ENCODE data around the gene SGK1. TPM values are rescaled to one million over a fixed set of nuclear protein-coding genes. Genes with fewer than 3 reads are reported as not detected.
"Not testable (repeated sequence)": the region's sequence is repeated elsewhere in the genome, so short reads cannot be mapped to it uniquely, and the experiment has no call there.

SGK1 gene
- total RNA-seq, 1 donor from 2014 or later, result 560 TPM

DNA sequence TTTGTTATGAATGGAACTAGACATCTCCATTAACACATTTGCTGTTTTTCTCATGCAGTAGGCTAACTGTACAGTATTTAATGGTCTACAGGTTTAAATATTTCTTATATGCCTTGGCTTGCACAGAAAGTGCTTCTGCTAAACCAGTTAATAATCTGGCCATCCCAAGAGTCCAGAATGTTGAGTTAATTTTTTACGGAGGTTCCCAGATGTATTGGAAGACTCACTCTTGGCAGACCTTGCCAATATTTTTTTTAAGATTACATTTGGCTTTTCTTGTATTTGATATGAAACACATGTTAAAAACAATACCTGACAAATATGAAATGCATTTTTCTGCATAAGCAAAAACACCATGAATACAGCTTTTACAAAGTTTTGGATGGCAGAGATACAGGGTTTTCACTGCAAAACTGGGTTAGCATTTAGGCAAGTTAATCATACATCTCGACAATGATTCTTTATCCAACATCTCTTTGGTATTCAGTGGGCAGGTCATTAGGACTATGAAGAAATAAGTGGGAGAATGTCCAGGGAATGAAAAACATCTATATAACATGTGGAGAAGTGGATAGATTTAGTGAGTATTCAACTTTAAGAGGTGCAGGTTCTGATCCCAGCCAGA lies 94.0 kb downstream of the SGK1 start:
- DNase-seq (ENCODE audit: low read depth), result peak; percentile 89

DNA sequence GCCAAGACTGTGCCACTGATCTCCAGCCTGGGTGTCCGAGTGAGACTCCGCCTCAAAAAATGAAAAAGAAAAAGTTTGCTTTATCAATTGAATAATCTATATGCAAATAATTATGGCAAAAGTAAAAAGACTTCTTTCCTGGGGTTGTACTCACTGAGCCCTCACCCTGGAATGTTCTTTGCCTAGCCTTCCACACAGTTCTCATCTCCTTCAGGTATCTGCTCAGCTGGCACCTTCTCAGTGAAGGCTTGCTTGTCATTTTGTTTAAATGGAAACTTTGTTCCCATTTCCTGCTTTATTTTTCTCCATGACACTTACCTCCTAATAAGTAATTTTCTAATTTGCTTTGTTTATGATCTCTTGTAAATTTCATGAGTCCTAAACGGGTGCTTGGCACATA lies 96.7 kb downstream of the SGK1 start:
- no peak for DNase-seq (ENCODE audit: low read depth)

DNA sequence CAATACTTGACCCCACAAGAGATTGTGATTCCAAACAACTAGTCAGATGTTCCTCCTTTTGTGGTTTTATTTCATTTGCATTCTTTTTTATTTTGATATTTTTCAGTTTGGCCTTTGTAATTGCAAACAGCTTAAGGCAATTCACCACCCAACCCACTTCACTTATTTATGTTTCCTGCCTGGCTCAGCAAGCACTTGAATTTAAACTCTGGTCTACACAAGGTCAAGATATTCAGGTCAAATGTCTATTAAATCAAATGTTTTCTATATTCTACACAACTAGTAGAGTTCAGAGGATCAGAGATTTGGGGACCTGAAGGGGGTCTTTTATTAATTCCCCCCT lies 100.1 kb downstream of the SGK1 start:
- DNase-seq (ENCODE audit: low read depth), result no peak

DNA sequence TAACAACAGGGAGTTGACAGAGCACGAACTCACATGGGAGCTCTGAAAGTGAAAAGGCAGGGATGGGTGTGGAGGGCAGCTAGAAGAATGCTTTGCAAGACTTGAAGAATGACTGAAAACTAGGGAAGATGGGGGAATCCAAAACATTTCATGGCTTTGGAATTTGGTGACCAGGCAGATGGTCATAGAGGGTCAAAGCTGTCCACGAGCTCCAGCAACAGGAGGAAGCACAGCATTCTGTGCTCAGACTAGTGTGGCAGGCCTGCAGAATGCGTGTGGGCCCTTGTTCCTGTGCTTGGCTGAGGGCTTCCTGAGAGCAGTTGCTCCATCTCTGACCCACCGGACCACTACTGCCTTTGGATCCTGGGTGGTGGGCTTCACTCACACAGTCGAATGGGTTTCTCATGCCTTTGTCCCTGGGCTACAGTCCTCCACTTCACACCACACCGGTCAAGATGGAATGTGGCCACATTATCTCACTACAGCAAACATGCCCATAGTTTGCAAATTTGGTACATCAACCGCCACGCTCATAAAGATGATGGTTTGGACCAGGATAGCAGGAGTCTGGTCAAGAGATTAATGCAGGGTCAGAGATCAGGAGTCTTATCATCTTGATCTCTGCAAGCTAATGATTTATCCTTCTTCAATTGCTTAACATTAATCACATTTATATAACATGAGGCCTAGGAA lies 100.7 kb downstream of the SGK1 start:
- DNase-seq (ENCODE audit: low read depth), result peak; percentile 22

DNA sequence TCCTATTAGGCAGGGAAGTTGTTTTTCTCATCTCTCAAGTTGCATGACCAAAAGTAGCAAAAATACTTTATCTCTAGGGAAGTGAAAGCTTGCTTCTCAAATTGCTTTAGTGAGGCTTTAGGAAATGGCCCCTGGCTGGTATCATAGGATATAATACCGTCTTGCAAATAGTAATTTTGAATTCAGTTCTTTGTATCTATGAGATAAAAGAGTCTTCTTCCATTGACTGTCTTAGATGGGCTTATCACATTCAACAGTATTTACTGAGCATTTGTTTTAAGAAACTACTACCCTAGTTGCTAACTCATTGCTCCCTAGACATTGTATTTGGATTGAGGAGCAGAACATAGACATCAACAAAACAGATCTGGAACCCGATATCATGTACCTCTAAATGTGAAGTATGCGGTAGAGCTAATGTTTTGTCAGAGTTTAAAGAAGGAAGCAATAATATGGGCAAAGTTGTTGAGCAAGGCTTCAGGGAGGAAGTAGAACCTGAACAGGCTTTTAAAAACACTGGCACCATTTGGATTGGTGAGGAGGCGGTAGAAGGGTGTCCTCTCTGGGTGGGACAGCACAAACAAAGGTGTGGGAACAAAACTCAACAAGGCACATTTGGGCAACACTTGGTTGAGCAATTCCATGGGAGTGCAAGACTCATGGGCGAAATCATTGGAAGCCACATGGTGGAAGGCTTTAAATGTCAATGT lies 101.5 kb downstream of the SGK1 start:
- no peak for DNase-seq (ENCODE audit: low read depth)

DNA sequence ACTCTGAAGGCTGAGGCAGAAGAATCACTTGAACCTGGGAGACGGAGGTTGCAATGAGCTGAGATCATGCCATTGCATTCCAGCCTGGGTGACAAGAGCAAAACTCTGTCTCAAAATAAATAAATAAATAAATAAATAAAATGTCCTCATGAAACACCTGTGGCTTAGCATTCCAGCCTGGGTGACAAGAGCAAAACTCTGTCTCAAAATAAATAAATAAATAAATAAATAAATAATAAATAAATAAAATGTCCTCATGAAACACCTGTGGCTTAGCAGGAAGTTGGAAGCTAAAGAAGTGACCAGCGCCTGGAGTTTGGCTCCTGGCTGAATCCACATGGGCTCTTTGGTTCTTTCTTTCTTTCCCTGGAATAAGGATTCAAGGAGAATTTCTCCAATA lies 104.5 kb downstream of the SGK1 start:
- not testable (repeated sequence) for DNase-seq (ENCODE audit: low read depth)

DNA sequence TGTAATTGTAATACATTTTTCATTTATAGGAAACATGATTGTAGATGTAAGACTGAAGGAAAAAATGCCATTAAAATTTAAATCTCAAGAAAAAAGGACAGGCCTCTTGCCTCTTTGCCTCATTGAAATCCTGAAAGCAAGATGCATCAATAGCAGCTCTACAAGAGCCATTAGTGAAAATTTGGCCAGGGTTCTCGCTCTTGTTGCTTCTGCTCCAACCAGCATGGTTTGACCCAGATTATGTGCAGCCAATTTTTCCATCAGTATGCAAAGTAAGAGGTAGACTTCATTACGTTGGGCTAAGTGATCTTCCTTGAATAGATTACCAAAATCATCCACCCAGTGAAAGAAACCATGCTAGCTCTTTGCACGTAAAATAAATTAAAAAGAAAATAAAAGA lies 106.6 kb downstream of the SGK1 start:
- no peak for DNase-seq (ENCODE audit: low read depth)

DNA sequence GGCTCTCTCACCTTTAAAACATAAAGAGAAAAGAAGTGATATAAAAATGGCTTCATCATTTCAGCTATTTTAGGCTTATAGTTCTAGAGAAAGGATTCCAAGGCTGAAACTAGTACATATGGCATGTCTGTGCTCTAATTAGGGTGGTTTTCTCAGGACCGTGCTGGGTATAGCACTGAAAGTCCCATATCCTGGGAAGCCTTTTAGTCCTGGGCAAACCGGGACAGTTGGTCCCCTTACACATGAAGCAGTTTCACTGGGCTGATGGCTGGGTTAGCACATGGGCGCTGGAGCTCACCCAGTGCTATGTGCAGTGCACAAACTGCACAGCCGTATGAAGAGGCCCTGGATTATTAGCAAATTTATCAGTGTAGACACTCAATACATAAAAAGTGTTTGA lies 110.5 kb downstream of the SGK1 start:
- DNase-seq (ENCODE audit: low read depth), result no peak

DNA sequence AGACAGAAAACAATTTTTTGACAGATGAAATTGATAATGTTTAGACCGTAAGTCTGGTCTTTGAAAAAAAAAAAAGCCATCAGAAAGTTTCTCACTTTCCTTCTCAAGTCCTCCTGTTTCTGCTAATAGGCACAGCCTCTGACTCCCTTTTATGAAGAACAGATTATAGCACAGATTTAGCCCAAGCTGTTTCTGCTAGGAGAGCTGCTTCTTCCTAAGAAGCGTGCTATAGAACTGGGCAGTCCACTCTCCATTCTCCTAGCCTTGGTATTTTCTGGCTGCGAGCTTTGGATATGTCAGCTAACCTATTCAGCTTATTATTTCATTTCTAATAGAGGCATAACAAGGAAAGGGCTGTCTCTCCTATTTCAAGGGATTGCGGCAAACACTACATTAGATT lies 112.5 kb downstream of the SGK1 start:
- no peak for DNase-seq (ENCODE audit: low read depth)

DNA sequence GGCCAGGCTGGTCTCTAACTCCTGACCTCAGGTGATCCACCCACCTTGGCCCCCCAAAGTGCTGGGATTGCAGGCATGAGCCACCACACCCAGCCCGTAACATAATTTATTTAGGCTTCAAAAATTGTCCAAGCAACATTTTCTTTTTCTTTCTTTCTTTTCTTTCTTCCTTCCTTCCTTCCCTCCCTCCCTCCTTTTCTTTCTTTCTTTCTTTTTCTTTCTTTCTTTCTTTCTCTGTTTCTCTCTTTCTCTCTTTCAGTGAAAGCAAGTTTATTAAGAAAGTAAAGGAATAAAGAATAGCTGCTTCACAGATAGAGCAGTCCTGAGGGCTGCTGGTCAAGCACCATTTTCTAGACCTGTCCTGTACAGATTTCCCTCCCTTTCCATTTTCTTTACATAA lies 113.2 kb downstream of the SGK1 start:
- DNase-seq (ENCODE audit: low read depth), result not testable (repeated sequence)

DNA sequence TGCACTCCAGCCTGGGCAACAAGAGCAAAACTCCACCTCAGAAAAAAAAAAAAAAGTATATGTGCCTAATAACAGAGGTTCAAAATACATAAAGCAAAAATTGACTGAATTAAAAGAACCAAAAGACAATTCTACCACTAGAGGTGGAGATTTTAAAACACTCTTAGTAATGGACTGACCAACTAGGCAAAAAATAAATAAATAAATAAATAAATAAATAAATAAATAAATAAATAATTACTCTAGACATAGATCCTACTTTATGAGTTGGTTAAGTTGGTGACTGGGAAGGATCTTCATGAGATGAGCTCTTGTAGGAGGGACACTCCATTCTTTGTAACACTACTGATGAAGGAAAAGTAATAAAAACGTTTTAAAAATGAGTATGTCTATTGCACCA lies 113.9 kb downstream of the SGK1 start:
- no peak for DNase-seq (ENCODE audit: low read depth)

DNA sequence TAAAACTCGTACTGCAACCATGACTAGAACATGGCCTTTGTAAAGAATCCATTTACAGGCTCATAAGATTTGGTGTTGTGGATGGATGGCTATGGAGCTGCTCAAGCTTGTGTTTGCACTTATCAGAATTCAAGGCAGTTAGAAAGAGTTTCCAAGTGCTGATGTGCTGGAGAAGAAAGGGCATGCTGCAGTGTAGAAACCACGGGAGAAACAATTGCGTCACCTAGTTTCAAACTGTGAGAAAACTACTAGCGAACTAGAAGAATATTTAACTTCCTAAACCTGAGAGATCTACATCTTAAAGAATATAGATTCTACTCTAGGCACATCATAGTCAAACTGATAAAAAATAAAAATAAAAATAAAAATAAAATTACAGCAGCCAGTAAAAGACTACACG lies 116.2 kb downstream of the SGK1 start:
- DNase-seq (ENCODE audit: low read depth), result peak; percentile 30

DNA sequence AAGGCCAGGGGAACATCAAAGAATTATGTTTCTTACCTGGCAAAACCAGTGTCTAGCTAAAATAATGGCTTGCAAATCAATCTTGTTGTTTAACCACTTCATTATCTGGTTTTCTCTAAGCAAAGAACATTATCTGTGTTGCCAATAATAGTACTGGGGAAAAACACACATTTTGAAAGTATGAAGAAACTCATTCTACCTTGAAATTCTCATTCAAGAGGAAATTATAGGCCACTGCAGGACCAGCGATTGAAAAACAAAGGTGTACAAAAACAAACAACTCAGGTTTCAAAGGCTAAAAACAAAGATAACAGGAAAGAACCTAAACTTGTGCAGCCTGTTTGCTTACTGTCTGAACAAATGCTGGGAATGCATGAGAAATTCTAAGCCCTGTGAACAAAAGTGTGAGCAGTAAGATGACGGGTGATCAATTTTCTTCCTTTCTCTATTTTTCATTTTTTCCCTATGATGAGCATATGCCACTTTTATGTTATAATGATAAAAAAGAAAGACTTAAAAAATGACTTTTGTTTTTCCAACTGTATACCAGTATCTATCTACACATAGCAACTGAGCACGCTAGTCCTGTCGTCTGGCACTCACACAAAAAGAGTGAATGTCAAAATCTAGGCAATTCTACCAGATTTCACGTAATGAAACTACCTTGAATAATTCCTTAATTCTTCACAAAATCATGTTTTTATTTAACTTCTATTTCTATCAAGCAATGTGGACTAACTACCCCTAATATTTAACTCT lies 117.9 kb downstream of the SGK1 start:
- peak; percentile 21 for DNase-seq (ENCODE audit: low read depth)

DNA sequence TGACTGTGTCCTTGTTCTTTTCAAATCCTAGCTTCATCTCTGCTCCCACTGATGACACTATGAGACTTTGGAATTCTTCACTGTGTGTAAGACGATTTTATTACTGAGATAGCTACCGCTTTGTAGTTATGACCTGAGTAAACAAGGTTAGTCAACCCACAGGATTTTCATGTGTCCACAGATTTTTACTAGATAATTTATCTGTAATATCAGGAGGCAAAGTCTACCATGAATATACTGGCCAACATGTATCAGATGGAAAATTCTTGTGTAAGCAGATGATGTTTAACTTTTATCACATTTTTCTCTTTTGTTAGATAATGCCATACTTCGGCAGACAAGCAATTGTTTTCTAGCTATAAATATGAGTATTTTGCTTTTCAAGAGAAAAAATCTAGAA lies 119.8 kb downstream of the SGK1 start:
- no peak for DNase-seq (ENCODE audit: low read depth)

DNA sequence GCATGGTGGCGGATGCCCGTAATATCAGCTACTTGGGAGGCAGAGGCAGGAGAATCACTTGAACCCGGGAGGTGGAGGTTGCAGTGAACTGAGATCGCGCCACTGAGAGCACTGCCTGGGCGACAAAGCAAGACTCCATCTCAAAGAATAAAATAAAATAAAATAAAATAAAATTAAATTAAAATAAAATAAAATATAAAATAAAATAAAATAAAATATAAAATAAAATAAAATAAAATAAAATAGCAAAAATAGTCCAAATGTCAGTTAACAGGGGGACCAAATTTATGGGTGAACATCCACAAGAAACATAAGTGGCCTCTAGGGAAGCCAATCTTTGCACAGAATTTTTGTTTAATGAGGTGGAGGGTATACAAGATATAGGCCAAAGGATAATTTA lies 120.2 kb downstream of the SGK1 start:
- not testable (repeated sequence) for DNase-seq (ENCODE audit: low read depth)

DNA sequence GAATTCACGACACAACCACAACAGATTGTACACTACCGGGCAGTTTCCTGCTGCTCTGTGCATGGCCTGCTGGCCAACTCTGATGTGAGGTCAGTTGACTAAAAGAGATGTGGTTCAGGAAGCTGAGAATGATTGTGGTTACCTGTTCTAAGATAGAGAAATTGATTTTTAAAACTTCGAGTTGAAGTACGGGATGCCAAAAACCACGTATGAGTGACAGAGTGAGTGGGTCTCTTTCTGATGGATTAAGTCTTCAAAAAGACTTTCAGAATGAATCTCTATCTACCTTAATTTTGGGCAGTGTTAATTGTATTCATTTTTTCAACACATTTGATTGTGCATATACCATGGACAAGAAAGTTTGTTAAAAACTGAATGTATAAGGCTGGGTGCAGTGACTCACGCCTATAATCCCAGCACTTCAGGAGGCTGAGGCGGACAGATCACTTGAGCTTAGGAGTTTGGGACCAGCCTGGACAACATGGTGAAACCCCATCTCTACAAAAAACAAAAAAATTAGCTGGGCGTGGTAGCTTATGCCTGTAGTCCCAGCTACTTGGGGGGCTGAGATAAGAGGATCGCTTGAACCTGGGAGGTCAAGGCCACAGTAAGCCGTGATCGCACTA lies 121.2 kb downstream of the SGK1 start:
- no peak for DNase-seq (ENCODE audit: low read depth)

DNA sequence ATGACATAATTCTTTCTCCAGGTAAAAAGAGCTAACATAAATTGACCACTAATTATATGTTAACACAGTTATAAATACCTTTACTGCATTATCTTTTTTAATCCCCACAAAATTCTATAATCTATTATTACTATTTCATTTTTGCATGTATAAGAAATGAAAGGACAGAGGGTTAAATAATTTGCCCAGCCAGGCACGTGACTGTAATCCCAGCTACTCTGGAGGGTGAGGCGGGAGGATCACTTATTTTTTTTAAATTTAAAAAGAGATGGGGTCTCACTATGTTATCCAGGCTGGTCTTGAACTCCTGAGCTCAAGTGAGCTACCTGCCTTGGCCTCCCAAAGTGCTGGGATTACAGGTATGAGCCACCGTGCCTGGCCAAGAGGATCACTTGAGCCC lies 121.9 kb downstream of the SGK1 start:
- no peak for DNase-seq (ENCODE audit: low read depth)

DNA sequence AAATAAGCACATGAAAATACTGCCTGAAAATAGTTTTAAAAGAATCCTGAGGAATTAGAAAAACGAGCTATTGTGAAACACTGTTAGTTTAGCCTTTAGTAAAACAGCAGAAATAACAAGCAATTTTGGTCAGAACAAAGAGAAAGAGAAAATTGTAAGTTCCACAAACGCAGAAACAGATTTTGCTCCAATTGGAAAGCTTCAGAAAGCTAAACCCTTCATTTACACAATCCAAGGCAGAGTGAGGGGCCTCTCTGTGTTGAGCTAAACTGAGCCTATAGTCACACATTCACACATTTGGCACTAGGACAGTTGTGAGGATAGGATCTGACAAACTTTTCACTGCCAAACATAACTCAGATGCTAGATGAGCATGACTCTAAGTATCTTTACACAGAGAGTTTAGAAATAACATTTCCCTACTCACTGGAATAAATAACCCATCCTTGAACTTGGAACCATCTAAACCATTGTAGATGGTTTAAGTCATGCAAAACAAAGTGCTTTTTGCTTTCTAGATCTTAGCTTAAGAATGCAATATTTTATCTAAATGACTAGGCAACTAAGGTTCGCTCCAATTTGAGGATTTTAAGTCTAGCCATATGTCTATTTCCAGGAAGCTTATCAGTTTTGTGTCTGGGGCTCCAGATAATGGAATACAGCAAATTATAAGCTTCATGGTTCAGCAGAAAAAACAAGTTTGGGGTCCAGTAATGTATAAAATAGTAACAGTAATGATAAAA lies 122.6 kb downstream of the SGK1 start:
- DNase-seq (ENCODE audit: low read depth), result no peak

DNA sequence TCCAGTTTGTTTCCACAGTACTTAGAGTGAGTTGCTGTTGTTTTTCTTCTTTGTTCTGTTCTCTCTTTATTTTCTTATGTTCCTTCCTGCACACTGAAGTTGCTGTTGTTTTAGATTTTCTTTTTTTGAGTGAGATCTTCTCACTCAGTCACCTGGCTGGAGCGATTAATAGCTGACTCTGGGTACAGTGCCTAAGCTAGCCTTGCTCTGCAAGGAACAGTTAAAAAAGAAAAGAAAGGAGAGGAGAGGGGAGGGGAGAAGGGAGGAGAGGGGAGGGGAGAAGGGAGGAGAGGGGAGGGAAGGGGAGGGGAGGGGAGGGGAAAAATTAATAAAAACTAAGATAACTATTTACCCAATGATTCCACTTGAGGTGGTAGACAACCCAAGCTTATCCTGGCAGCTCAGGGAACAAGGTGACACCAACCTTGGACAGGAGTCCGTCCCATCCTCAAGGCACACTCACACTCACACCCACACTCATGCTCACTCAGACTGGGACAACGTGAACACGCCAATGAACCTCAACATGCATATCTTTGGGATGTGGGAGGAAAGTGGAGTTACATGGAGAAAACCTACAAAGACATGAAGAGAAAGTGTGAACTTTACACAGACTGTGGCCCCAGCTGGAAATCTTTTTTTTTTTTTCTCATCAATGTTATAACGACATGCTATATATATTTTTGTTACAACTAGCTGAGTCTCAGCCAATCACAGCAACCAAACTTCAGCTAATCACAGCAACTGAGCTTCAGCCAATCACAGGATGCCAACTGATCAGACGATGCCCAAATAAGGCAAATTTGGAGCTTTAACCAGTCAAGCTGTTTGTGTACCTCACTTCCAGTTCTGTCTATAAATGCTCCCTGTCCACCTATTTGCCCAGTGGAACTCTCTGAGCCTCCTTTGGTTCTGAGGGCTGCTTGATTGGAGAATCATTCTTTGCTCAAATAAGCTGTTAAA lies 124.1 kb downstream of the SGK1 start:
- no peak for DNase-seq (ENCODE audit: low read depth)

DNA sequence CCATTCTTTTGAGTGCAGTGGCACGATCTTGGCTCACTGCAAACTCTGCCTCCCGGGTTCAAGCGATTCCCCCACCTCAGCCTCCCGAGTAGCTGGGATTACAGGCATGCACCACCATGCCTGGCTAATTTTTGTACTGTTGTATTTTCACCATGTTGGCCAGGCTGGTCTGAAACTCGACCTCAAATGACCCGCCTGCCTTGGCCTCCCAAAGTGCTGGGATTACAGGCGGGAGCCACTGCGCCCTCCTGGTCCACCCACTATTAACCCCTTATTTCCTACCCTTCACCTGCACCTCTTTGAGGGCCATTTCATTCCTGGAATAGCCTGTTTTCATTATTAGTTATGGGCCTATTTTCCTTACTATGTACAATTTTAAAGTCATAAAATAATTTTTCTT lies 125.3 kb downstream of the SGK1 start:
- not testable (repeated sequence) for DNase-seq (ENCODE audit: low read depth)

All from renal cortical epithelial cell (primary cell).